A673 (cell line): ENCODE data around the gene TBC1D20.

Experiments
- CTCF ChIP-seq: fragments of 300-800, 200-600 bp; sonication (generic); conservative IDR thresholded peaks from 2 replicates; pipeline ENCODE4 v1.5.1; 2017; ENCODE audit warnings: low read depth, mild to moderate bottlenecking, antibody characterized with exemption, low read length, moderate library complexity, mixed read lengths
- EZH2 ChIP-seq: fragments of 200-600 bp; sonication (generic); IDR thresholded peaks from 2 replicates; pipeline ENCODE4 v1.6.1; 2017; ENCODE audit warnings: borderline replicate concordance, low read depth, mild to moderate bottlenecking, mixed read lengths, antibody characterized with exemption, low read length; ENCODE audit not compliant: poor library complexity, severe bottlenecking

GRCh38 chr20:444862-445426 lies 17.4 kb downstream of the TBC1D20 start:
- no peak for TF ChIP-seq CTCF
- no peak for TF ChIP-seq EZH2
